ENCODE data around the gene KIAA2012.
A peak's percentile ranks its signal among the peaks of the same experiment; 100 is the strongest.

The KIAA2012 gene

GRCh38 chr2:202026507-202026906 is 46.5 kb upstream of the KIAA2012 start:
- Histone ChIP-seq H3K9me3 (ENCODE audit: insufficient read depth, low read length) (no peaks in the 10 kb centered on the region), H3K79me2 (ENCODE audit: low read length) (no peaks in the 10 kb centered on the region), H3K27ac (ENCODE audit: low read length) (no peak overlapping the region), H3K4me1 (ENCODE audit: low read length) (no peaks in the 10 kb centered on the region), H4K20me1 (ENCODE audit: insufficient read depth, low read length) (no peaks in the 10 kb centered on the region), H3K9ac (ENCODE audit: low read length) (no peak overlapping the region), H3K36me3 (replicated peaks; ENCODE audit: low read depth, low read length) (no peaks in the 10 kb centered on the region), H3K4me3 (ENCODE audit: low read length) (no peak overlapping the region), H3K4me2 (ENCODE audit: low read length) (no peak overlapping the region), H2AFZ (ENCODE audit: low read depth, low read length) (no peak overlapping the region), H3K27me3 (ENCODE audit: low read depth, low read length) (no peaks in the 10 kb centered on the region)
- TF ChIP-seq EZH2phosphoT487 (IDR thresholded peaks at IDR 0.05; ENCODE audit: low read depth), result no peak
- TF ChIP-seq CTCF (IDR thresholded peaks at IDR 0.05; ENCODE audit: low read depth, low read length), result no peak

GRCh38 chr2:202030691-202031090 is 42.4 kb upstream of the KIAA2012 start:
- no peaks in the 10 kb centered on the region for H3K36me3 ChIP-seq (replicated peaks; ENCODE audit: low read depth, low read length)
- H3K9me3 ChIP-seq (ENCODE audit: insufficient read depth, low read length), result no peaks in the 10 kb centered on the region
- H3K79me2 ChIP-seq (ENCODE audit: low read length), result no peaks in the 10 kb centered on the region
- no peak overlapping the region for H3K27ac ChIP-seq (ENCODE audit: low read length)
- no peaks in the 10 kb centered on the region for H3K27me3 ChIP-seq (ENCODE audit: low read depth, low read length)
- TF ChIP-seq CTCF (IDR thresholded peaks at IDR 0.05; ENCODE audit: low read depth, low read length) (no peak), EZH2phosphoT487 (IDR thresholded peaks at IDR 0.05; ENCODE audit: low read depth) (no peak)
- H3K4me2 ChIP-seq (ENCODE audit: low read length), result no peak overlapping the region
- no peak overlapping the region for H2AFZ ChIP-seq (ENCODE audit: low read depth, low read length)
- no peaks in the 10 kb centered on the region for H3K4me1 ChIP-seq (ENCODE audit: low read length)
- H3K9ac ChIP-seq (ENCODE audit: low read length), result no peak overlapping the region
- no peak overlapping the region for H3K4me3 ChIP-seq (ENCODE audit: low read length)
- H4K20me1 ChIP-seq (ENCODE audit: insufficient read depth, low read length), result no peaks in the 10 kb centered on the region

GRCh38 chr2:202031246-202031951 is 41.7 kb upstream of the KIAA2012 start:
- no peak for TF ChIP-seq EZH2phosphoT487 (IDR thresholded peaks at IDR 0.05; ENCODE audit: low read depth)
- H3K36me3 ChIP-seq (replicated peaks; ENCODE audit: low read depth, low read length), result no peaks in the 10 kb centered on the region
- no peak overlapping the region for H3K9ac ChIP-seq (ENCODE audit: low read length)
- H3K27ac ChIP-seq (ENCODE audit: low read length), result no peak overlapping the region
- no peaks in the 10 kb centered on the region for H4K20me1 ChIP-seq (ENCODE audit: insufficient read depth, low read length)
- no peak overlapping the region for H3K4me2 ChIP-seq (ENCODE audit: low read length)
- no peaks in the 10 kb centered on the region for H3K27me3 ChIP-seq (ENCODE audit: low read depth, low read length)
- H3K9me3 ChIP-seq (ENCODE audit: insufficient read depth, low read length), result no peaks in the 10 kb centered on the region
- no peaks in the 10 kb centered on the region for H3K79me2 ChIP-seq (ENCODE audit: low read length)
- H3K4me3 ChIP-seq (ENCODE audit: low read length), result no peak overlapping the region
- no peak overlapping the region for H2AFZ ChIP-seq (ENCODE audit: low read depth, low read length)
- H3K4me1 ChIP-seq (ENCODE audit: low read length), result no peaks in the 10 kb centered on the region

- H3K4me2 ChIP-seq (ENCODE audit: low read length), result peak overlapping the region; percentile 78
- no peaks in the 10 kb centered on the region for H4K20me1 ChIP-seq (ENCODE audit: insufficient read depth, low read length)
- peak overlapping the region; percentile 70 for H3K9ac ChIP-seq (ENCODE audit: low read length)
- H2AFZ ChIP-seq (ENCODE audit: low read depth, low read length), result peak overlapping the region; percentile 99
- H3K79me2 ChIP-seq (ENCODE audit: low read length), result no peaks in the 10 kb centered on the region
- peak overlapping the region; percentile 30 for H3K27ac ChIP-seq (ENCODE audit: low read length)
- no peaks in the 10 kb centered on the region for H3K4me1 ChIP-seq (ENCODE audit: low read length)
- H3K27me3 ChIP-seq (ENCODE audit: low read depth, low read length), result no peaks in the 10 kb centered on the region
- H3K9me3 ChIP-seq (ENCODE audit: insufficient read depth, low read length), result no peaks in the 10 kb centered on the region
- H3K36me3 ChIP-seq (replicated peaks; ENCODE audit: low read depth, low read length), result no peaks in the 10 kb centered on the region
- TF ChIP-seq EZH2phosphoT487 (IDR thresholded peaks at IDR 0.05; ENCODE audit: low read depth) (no peak), CTCF (IDR thresholded peaks at IDR 0.05; ENCODE audit: low read depth, low read length) (no peak)
- H3K4me3 ChIP-seq (ENCODE audit: low read length), result peak overlapping the region; percentile 96
Observed at GRCh38 chr2:202032846-202033316, 40.2 kb upstream of the KIAA2012 start.

Measured in OCI-LY3 (cell line).